WTC11 (cell line): ENCODE measurements around the gene FTH1. TPM values are rescaled to one million over a fixed set of nuclear protein-coding genes. Genes with fewer than 3 reads are reported as not detected.

Experiments used
- ATAC-seq: fragments of 200-7000 bp; cut with Tn5 transposase; 2 replicates; pipeline ENCODE4 v1.10.0; 2021; ENCODE audit warnings: mild to moderate bottlenecking, moderate library complexity
- CTCF ChIA-PET: fragments of 300-600 bp; sonication (Branson Sonifier 250); formaldehyde crosslinking; loops from one replicate; lab custom pipeline; 2021; ENCODE audit warnings: antibody characterized with exemption; lab: Charles Lee
- POLR2A ChIA-PET: fragments of 350-600 bp; sonication (Branson Sonifier 250); formaldehyde crosslinking; loops from one replicate; lab custom pipeline; 2021; ENCODE audit warnings: antibody characterized with exemption; lab: Charles Lee
- DNase-seq: peaks from one replicate; pipeline ENCODE4 v3.0.0; 2021; ENCODE audit warnings: low spot score
- H3K27ac Mint-ChIP-seq: 2 replicates; pipeline ENCODE4 v1.8.0; 2021; ENCODE audit warnings: mixed read lengths
- H3K27me3 Mint-ChIP-seq: 2 replicates; pipeline ENCODE4 v1.8.0; 2021; ENCODE audit warnings: low read depth, mild to moderate bottlenecking, moderate library complexity, mixed read lengths
- H3K36me3 Mint-ChIP-seq: 2 replicates; pipeline ENCODE4 v1.8.0; 2021; ENCODE audit warnings: mixed read lengths
- H3K4me1 Mint-ChIP-seq: 2 replicates; pipeline ENCODE4 v1.8.0; 2022; ENCODE audit warnings: mixed read lengths
- H3K4me3 Mint-ChIP-seq: 2 replicates; pipeline ENCODE4 v1.8.0; 2021; ENCODE audit warnings: mild to moderate bottlenecking, moderate library complexity, mixed read lengths
- H3K9me3 Mint-ChIP-seq: 2 replicates; pipeline ENCODE4 v1.8.0; 2021; ENCODE audit warnings: mixed read lengths
- CREM ChIP-seq: sonication (generic); formaldehyde crosslinking; IDR thresholded peaks from 2 replicates; pipeline ENCODE4 v1.8.1; 2022; ENCODE audit warnings: mild to moderate bottlenecking, missing genetic modification reagents, moderate library complexity
- FOXP1 ChIP-seq: sonication (generic); formaldehyde crosslinking; IDR thresholded peaks from 2 replicates; pipeline ENCODE4 v1.8.0; 2022; ENCODE audit warnings: missing genetic modification reagents, mild to moderate bottlenecking, moderate library complexity, borderline replicate concordance
- GRHL2 ChIP-seq: fragments of 250-450 bp; sonication (Bioruptor Pico); IDR thresholded peaks from 2 replicates; pipeline ENCODE4 v1.8.0; 2022; ENCODE audit warnings: mild to moderate bottlenecking, moderate library complexity; ENCODE audit not compliant: insufficient replicate concordance, severe bottlenecking
- JUN ChIP-seq: sonication (generic); formaldehyde crosslinking; IDR thresholded peaks from 2 replicates; pipeline ENCODE4 v1.8.0; 2023; ENCODE audit warnings: mild to moderate bottlenecking, missing genetic modification reagents
- NR3C1 ChIP-seq: sonication (generic); formaldehyde crosslinking; conservative IDR thresholded peaks from 2 replicates; pipeline ENCODE4 v1.8.1; 2023; ENCODE audit warnings: low read depth, mild to moderate bottlenecking, missing genetic modification reagents
- RELA ChIP-seq: sonication (generic); formaldehyde crosslinking; IDR thresholded peaks from 2 replicates; pipeline ENCODE4 v1.8.1; 2022; ENCODE audit warnings: missing genetic modification reagents, mild to moderate bottlenecking, borderline replicate concordance
- SMAD4 ChIP-seq: sonication (generic); formaldehyde crosslinking; IDR thresholded peaks from 2 replicates; pipeline ENCODE4 v1.8.0; 2022; ENCODE audit warnings: mild to moderate bottlenecking, missing genetic modification reagents
- SOX15 ChIP-seq: fragments of 250-450 bp; sonication (Bioruptor Pico); IDR thresholded peaks from 2 replicates; pipeline ENCODE4 v1.9.0; 2021; ENCODE audit warnings: mild to moderate bottlenecking
- TCF7 ChIP-seq: sonication (generic); formaldehyde crosslinking; IDR thresholded peaks from 2 replicates; pipeline ENCODE4 v1.8.0; 2022; ENCODE audit warnings: mild to moderate bottlenecking, low read depth, missing genetic modification reagents, moderate library complexity
- TEAD4 ChIP-seq: sonication (generic); formaldehyde crosslinking; IDR thresholded peaks from 2 replicates; pipeline ENCODE4 v1.8.0; 2022; ENCODE audit warnings: mild to moderate bottlenecking, missing genetic modification reagents
- ZNF317 ChIP-seq: sonication (generic); formaldehyde crosslinking; IDR thresholded peaks from 2 replicates; pipeline ENCODE4 v1.8.1; 2023; ENCODE audit warnings: low read depth, mild to moderate bottlenecking, moderate library complexity, missing genetic modification reagents, borderline replicate concordance
- total RNA-seq: library from RNA; stranded (reverse); gene quantifications from 3 replicates; pipeline ENCODE4 v1.2.3, GENCODE V29; 2021
- TF ChIP-seq, protein P1 (sequence below): sonication (generic); formaldehyde crosslinking; IDR thresholded peaks from 2 replicates; pipeline ENCODE4 v1.8.1; 2023; ENCODE audit warnings: mild to moderate bottlenecking, missing genetic modification reagents, moderate library complexity
- TF ChIP-seq, protein P2 (sequence below): sonication (generic); formaldehyde crosslinking; IDR thresholded peaks from 2 replicates; pipeline ENCODE4 v1.8.0; 2022; ENCODE audit warnings: missing genetic modification reagents
- TF ChIP-seq, protein P3 (sequence below): fragments of 250-450 bp; sonication (Bioruptor Pico); IDR thresholded peaks from 2 replicates; pipeline ENCODE4 v2.1.2; 2022; ENCODE audit warnings: mild to moderate bottlenecking, moderate library complexity
- TF ChIP-seq, protein P4 (sequence below): sonication (generic); formaldehyde crosslinking; IDR thresholded peaks from 2 replicates; pipeline ENCODE4 v1.8.1; 2023; ENCODE audit warnings: mild to moderate bottlenecking, moderate library complexity, missing genetic modification reagents
- TF ChIP-seq, protein P5 (sequence below): sonication (generic); formaldehyde crosslinking; IDR thresholded peaks from 2 replicates; pipeline ENCODE4 v1.8.0; 2023; ENCODE audit warnings: missing genetic modification reagents
- TF ChIP-seq, protein P6 (sequence below): fragments of 250-450 bp; sonication (Bioruptor Pico); conservative IDR thresholded peaks from 2 replicates; pipeline ENCODE4 v1.9.0; 2021; ENCODE audit warnings: mild to moderate bottlenecking
- TF ChIP-seq, protein P7 (sequence below): sonication (generic); formaldehyde crosslinking; IDR thresholded peaks from 2 replicates; pipeline ENCODE4 v1.8.0; 2022; ENCODE audit warnings: mild to moderate bottlenecking, missing genetic modification reagents

Gene FTH1
- total RNA-seq, 1 experiment from 2014 or later: 1,108 TPM

DNA sequence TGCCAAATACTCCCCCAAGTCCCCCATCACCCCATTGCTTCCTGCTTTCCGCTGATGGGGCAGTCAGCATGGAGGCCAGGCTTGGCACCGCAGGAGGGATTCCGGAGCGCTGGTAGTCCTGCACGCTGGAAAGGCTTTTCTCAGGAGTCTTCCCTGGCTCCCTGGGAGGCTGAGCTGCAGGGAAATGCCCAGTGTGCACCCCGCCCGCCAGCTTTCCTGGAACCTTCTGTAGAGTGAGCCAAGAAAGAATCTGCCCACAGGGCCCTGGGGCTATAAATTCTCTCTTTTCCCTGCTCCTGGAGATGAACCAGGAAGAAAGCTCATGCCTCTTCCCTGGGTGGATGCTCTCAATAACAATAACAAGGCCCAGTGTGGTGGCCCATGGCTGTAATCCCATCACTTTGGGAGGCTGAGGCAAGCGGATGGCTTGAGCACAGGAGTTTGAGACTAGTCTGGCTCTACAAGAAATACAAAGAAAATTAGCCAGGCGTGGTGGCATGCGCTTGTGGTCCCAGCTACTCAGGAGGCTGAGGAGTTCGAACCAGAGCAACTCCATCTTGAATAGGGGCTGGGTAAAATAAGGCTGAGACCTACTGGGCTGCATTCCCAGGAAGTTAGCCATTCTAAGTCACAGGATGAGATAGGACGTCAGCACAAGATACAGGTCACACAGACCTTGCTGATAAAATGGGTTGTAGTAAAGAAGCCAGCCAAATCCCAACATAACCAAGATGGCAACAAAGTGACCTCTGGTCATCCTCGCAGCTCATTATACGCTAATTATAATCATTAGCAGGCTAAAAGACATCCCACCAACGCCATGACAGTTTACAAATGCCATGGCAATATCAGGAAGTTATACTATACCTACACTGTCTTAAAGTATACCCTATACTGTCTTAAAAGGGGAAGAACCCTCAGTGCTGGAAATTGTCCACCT lies 46.4 kb upstream of the FTH1 start (continued):
- no peak for TF ChIP-seq TCF7 (CRISPR knock-in tag)

DNA sequence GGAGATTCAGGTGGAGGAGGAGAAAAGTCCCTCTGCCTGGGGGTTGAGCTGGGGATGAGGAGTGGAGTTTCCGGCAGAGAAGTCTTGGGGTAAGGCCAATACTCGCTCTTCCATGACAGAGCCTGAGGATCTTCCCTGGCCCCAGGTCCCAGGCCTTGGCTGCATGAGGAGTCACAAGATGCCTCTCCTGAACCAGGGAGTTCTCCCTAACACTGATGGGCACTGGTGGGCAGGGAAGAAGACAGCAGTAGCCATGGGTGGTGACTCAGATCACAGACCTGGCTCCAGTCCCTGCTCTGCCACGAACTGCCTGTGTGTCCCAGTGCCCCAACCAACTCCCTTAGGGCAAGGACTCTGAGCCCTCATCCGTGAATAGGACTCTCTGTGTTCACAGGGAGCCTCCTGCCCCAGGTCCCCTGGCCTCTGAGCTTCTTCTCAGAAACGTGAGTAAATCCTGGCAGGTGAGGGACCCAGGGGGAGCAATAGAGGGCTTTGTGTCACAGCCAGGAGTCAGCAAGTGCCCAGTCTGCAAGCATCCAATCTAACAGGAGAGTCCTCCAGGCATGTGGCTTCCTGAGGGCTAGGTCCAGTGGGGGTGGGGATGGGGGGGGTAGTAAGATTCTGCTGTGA lies 45.5 kb upstream of the FTH1 start:
- peaks cover 5% of the 10 kb centered on the region for H3K9me3 Mint-ChIP-seq
- no peak for DNase-seq
- no peak overlapping the region for H3K27ac Mint-ChIP-seq
- H3K27me3 Mint-ChIP-seq: no peaks in the 10 kb centered on the region; the same call in 1 of the 2 replicates
- ChIA-PET POLR2A (interaction anchor here (0.9 kb wide), 1 partner anchor 16 kb away, joined by 3 read pairs; no protein-coding TSS in a partner anchor), CTCF (no interaction called here)
- H3K36me3 Mint-ChIP-seq: no peaks in the 10 kb centered on the region
- no peak for ATAC-seq
- no peaks in the 10 kb centered on the region for H3K4me1 Mint-ChIP-seq
- H3K4me3 Mint-ChIP-seq: no peak overlapping the region
- TF ChIP-seq, protein P1, sequence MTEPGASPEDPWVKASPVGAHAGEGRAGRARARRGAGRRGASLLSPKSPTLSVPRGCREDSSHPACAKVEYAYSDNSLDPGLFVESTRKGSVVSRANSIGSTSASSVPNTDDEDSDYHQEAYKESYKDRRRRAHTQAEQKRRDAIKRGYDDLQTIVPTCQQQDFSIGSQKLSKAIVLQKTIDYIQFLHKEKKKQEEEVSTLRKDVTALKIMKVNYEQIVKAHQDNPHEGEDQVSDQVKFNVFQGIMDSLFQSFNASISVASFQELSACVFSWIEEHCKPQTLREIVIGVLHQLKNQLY (CRISPR knock-in tag): no peak
- TF ChIP-seq, protein P2, sequence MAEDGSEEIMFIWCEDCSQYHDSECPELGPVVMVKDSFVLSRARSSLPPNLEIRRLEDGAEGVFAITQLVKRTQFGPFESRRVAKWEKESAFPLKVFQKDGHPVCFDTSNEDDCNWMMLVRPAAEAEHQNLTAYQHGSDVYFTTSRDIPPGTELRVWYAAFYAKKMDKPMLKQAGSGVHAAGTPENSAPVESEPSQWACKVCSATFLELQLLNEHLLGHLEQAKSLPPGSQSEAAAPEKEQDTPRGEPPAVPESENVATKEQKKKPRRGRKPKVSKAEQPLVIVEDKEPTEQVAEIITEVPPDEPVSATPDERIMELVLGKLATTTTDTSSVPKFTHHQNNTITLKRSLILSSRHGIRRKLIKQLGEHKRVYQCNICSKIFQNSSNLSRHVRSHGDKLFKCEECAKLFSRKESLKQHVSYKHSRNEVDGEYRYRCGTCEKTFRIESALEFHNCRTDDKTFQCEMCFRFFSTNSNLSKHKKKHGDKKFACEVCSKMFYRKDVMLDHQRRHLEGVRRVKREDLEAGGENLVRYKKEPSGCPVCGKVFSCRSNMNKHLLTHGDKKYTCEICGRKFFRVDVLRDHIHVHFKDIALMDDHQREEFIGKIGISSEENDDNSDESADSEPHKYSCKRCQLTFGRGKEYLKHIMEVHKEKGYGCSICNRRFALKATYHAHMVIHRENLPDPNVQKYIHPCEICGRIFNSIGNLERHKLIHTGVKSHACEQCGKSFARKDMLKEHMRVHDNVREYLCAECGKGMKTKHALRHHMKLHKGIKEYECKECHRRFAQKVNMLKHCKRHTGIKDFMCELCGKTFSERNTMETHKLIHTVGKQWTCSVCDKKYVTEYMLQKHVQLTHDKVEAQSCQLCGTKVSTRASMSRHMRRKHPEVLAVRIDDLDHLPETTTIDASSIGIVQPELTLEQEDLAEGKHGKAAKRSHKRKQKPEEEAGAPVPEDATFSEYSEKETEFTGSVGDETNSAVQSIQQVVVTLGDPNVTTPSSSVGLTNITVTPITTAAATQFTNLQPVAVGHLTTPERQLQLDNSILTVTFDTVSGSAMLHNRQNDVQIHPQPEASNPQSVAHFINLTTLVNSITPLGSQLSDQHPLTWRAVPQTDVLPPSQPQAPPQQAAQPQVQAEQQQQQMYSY (CRISPR knock-in tag): no peak
- TF ChIP-seq JUN (CRISPR knock-in tag) (no peak), SMAD4 (no peak), FOXP1 (CRISPR knock-in tag) (no peak), GRHL2 (CRISPR knock-in tag) (no peak), RELA (CRISPR knock-in tag) (no peak), SOX15 (no peak), TEAD4 (CRISPR knock-in tag) (no peak), NR3C1 (CRISPR knock-in tag) (no peak), ZNF317 (CRISPR knock-in tag) (no peak), CREM (CRISPR knock-in tag) (no peak)
- TF ChIP-seq, protein P3, sequence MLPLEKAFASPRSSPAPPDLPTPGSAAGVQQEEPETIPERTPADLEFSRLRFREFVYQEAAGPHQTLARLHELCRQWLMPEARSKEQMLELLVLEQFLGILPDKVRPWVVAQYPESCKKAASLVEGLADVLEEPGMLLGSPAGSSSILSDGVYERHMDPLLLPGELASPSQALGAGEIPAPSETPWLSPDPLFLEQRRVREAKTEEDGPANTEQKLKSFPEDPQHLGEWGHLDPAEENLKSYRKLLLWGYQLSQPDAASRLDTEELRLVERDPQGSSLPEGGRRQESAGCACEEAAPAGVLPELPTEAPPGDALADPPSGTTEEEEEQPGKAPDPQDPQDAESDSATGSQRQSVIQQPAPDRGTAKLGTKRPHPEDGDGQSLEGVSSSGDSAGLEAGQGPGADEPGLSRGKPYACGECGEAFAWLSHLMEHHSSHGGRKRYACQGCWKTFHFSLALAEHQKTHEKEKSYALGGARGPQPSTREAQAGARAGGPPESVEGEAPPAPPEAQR (CRISPR knock-in tag): no peak
- TF ChIP-seq, protein P4, sequence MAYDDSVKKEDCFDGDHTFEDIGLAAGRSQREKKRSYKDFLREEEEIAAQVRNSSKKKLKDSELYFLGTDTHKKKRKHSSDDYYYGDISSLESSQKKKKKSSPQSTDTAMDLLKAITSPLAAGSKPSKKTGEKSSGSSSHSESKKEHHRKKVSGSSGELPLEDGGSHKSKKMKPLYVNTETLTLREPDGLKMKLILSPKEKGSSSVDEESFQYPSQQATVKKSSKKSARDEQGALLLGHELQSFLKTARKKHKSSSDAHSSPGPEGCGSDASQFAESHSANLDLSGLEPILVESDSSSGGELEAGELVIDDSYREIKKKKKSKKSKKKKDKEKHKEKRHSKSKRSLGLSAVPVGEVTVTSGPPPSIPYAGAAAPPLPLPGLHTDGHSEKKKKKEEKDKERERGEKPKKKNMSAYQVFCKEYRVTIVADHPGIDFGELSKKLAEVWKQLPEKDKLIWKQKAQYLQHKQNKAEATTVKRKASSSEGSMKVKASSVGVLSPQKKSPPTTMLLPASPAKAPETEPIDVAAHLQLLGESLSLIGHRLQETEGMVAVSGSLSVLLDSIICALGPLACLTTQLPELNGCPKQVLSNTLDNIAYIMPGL: no peak
- TF ChIP-seq, protein P5, sequence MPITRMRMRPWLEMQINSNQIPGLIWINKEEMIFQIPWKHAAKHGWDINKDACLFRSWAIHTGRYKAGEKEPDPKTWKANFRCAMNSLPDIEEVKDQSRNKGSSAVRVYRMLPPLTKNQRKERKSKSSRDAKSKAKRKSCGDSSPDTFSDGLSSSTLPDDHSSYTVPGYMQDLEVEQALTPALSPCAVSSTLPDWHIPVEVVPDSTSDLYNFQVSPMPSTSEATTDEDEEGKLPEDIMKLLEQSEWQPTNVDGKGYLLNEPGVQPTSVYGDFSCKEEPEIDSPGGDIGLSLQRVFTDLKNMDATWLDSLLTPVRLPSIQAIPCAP: no peak
- TF ChIP-seq, protein P6, sequence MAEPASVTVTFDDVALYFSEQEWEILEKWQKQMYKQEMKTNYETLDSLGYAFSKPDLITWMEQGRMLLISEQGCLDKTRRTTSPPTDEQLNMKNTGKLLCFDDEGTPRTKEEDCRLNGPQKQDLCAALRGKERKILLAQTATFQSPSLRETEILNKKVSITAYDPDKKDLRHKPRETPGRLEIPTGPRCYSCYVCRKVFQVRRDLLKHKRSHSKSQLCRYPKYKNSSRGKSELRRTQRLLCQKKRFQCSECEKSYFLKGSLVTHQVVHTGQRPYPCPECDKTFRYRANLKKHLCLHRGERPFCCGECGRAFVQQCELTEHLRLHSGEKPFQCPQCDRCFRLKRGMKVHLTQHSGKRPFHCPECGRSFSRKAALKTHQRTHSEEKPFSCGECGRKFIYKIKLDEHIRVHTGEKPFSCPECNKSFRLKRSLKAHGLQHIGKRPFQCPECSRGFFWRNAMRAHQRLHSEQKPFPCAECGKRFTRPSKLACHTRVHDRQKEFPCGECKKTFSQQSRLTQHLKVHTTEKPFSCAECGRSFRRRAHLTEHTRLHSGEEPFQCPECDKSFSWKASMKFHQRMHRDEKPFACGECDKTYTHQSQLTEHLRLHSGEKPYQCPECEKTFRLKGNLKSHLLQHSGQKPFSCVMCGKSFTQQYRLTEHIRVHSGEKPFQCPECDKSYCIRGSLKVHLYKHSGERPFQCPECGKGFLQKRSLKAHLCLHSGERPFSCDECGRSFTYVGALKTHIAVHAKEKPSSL (CRISPR knock-in tag): no peak
- TF ChIP-seq, protein P7, sequence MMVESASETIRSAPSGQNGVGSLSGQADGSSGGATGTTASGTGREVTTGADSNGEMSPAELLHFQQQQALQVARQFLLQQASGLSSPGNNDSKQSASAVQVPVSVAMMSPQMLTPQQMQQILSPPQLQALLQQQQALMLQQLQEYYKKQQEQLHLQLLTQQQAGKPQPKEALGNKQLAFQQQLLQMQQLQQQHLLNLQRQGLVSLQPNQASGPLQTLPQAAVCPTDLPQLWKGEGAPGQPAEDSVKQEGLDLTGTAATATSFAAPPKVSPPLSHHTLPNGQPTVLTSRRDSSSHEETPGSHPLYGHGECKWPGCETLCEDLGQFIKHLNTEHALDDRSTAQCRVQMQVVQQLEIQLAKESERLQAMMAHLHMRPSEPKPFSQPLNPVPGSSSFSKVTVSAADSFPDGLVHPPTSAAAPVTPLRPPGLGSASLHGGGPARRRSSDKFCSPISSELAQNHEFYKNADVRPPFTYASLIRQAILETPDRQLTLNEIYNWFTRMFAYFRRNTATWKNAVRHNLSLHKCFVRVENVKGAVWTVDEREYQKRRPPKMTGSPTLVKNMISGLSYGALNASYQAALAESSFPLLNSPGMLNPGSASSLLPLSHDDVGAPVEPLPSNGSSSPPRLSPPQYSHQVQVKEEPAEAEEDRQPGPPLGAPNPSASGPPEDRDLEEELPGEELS: no peak
